BLaER1 treated with 17β-estradiol and CSF1 and Interleukin-3, amounts not matched to agents 10 nM and 100 nM (cell line): Measurements from ENCODE around the gene TMEM38A.

Source experiments
- H3K27ac ChIP-seq, 11 experiments: shearing (Covaris generic); formaldehyde crosslinking; 2 replicates each; pipeline ENCODE4 v1.8.1; 2022
- H3K27me3 ChIP-seq, 11 experiments: shearing (Covaris generic); formaldehyde crosslinking; 2 replicates each; pipeline ENCODE4 v1.8.1; 2022
- H3K36me3 ChIP-seq, 11 experiments: shearing (Covaris generic); formaldehyde crosslinking; 2 replicates each; pipeline ENCODE4 v1.8.1; 2022
- H3K4me1 ChIP-seq, 10 experiments: shearing (Covaris generic); formaldehyde crosslinking; 2 replicates each; pipeline ENCODE4 v1.8.1; 2022
- H3K4me2 ChIP-seq, 11 experiments: shearing (Covaris generic); formaldehyde crosslinking; 2 replicates each; pipeline ENCODE4 v1.8.1; 2022
- H3K4me3 ChIP-seq, 10 experiments: shearing (Covaris generic); formaldehyde crosslinking; 2 replicates each; pipeline ENCODE4 v1.8.1; 2022
- H3K9ac ChIP-seq, 11 experiments: shearing (Covaris generic); formaldehyde crosslinking; 2 replicates each; pipeline ENCODE4 v1.8.1; 2022
- H3K9me3 ChIP-seq, 11 experiments: shearing (Covaris generic); formaldehyde crosslinking; replicated peaks in 1 of 11; 2 replicates each; pipeline ENCODE4 v1.8.1; 2022
- H4K20me1 ChIP-seq, 11 experiments: shearing (Covaris generic); formaldehyde crosslinking; 2 replicates each; pipeline ENCODE4 v1.8.1; 2022
- Cebpa-rat ChIP-seq, 11 experiments: shearing (Covaris generic); IDR thresholded peaks; 2 replicates each; pipeline ENCODE4 v1.8.1; 2022

The TMEM38A gene

DNA sequence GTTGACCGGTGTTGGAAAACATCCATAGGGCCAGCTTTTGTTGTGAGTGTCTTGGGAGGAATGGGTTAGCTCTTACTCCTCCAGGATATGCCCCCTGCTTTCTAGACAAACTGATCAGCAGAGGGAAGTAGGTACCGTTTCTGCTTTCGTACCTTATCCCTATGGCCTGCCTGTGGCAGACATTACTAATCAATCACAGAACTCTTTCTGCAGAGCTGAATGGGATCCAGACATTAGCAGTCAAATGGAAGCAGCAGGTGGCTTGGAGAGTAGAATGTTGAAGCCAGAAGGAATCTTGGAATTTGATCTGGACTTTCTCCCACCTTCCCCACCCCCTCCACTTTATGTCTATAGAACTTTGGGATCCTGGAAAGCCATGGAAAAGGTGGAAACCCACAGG, 75.8 kb downstream of the TMEM38A start:
- TF ChIP-seq Cebpa-rat (IDR thresholded peaks at IDR 0.05), result no peak
- peaks cover 0 to 5% (median 0%) of the 10 kb centered on the region in 10 experiments; a peak in 3 of 20 replicates for H3K4me1 ChIP-seq
- no peaks in the 10 kb centered on the region for H4K20me1 ChIP-seq
- peaks cover 0 to 16% (median 11%) of the 10 kb centered on the region in 11 experiments; a peak in 15 of 22 replicates for H3K9me3 ChIP-seq
- H3K4me3 ChIP-seq, result no peak overlapping the region
- no peak overlapping the region for H3K4me2 ChIP-seq
- H3K9ac ChIP-seq, result no peak overlapping the region
- H3K27me3 ChIP-seq, result no peaks in the 10 kb centered on the region
- no peak overlapping the region for H3K27ac ChIP-seq
- H3K36me3 ChIP-seq, result no peaks in the 10 kb centered on the region; a peak in 1 of 22 replicates

DNA sequence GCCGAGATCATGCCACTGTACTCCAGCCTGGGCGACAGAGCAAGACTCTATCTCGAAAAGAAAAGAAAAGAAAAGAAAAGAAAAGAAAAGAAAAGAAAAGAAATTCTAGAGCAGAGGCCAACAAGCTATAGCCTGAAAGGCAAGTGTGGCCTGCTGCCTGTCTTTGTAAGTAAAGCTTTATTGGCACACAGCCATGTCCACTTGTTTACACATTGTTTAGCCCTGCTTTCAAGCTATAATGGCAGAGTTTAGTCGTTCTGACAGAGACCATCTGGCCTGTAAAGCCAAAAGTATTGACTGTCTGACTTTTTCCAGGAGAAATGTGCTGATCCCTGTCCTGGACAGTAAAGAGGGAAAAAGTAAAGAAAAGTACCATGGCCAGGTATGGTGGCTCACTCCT, 77.0 kb downstream of the TMEM38A start:
- Histone ChIP-seq H3K36me3 (no peaks in the 10 kb centered on the region; a peak in 1 of 22 replicates), H3K4me3 (no peak overlapping the region), H3K27ac (no peak overlapping the region), H3K4me1 (peaks cover 0 to 5% (median 0%) of the 10 kb centered on the region in 10 experiments; a peak in 3 of 20 replicates), H3K9me3 (peaks cover 0 to 16% (median 11%) of the 10 kb centered on the region in 11 experiments; a peak in 15 of 22 replicates), H4K20me1 (no peaks in the 10 kb centered on the region), H3K9ac (no peak overlapping the region), H3K27me3 (no peaks in the 10 kb centered on the region), H3K4me2 (no peak overlapping the region)
- no peak for TF ChIP-seq Cebpa-rat (IDR thresholded peaks at IDR 0.05)

DNA sequence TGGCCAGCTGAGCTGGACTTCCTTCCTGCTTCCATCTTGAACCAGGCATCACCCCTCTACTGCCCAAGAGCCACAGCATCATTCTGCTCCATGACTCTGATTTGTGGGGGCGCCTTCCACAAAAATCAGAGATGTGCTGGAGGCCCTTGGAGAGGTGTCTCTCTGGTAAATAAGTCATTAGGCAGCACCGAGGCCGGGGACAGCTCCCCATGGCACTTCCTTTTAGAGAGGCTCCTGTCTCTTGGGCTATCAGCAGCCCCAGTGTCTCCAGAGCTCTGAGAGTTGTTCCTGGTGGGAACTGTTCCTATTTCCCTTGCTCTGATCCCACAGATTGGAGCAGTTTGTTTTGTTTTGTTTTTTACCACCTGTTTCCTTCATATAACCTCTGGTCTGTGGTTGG, 78.6 kb downstream of the TMEM38A start:
- H3K4me2 ChIP-seq, result no peak overlapping the region

More for the DNA sequence above, 78.6 kb downstream of the TMEM38A start:
- H3K9ac ChIP-seq, result no peak overlapping the region
- no peaks in the 10 kb centered on the region; a peak in 1 of 22 replicates for H3K36me3 ChIP-seq
- no peak overlapping the region for H3K27ac ChIP-seq
- H3K4me3 ChIP-seq, result no peak overlapping the region
- H3K9me3 ChIP-seq, result peaks cover 0 to 16% (median 11%) of the 10 kb centered on the region in 11 experiments; a peak in 15 of 22 replicates
- peaks cover 0 to 5% (median 0%) of the 10 kb centered on the region in 10 experiments; a peak in 3 of 20 replicates for H3K4me1 ChIP-seq
- H4K20me1 ChIP-seq, result no peaks in the 10 kb centered on the region
- TF ChIP-seq Cebpa-rat (IDR thresholded peaks at IDR 0.05), result no peak
- no peaks in the 10 kb centered on the region for H3K27me3 ChIP-seq
